ENCODE measurements around the gene ANKS1A.
"Not testable (repeated sequence)": the region's sequence is repeated elsewhere in the genome, so short reads cannot be mapped to it uniquely, and the experiment has no call there.

The ANKS1A gene

GRCh38 chr6:35001349-35001748 lies 112.3 kb downstream of the ANKS1A start:
- DNase-seq = not testable (repeated sequence)

GRCh38 chr6:35003886-35004530 lies 115.0 kb downstream of the ANKS1A start:
- not testable (repeated sequence) for DNase-seq

- no peak for DNase-seq
These were observed 118.0 kb downstream of the ANKS1A start for GRCh38 chr6:35007016-35007415.

GRCh38 chr6:35008858-35009257 lies 119.8 kb downstream of the ANKS1A start:
- no peak for DNase-seq

GRCh38 chr6:35011096-35012041 lies 122.3 kb downstream of the ANKS1A start:
- DNase-seq = no peak

GRCh38 chr6:35013701-35014100 lies 124.6 kb downstream of the ANKS1A start:
- no peak for DNase-seq

GRCh38 chr6:35014341-35014740 lies 125.3 kb downstream of the ANKS1A start:
- no peak for DNase-seq

GRCh38 chr6:35014786-35015185 lies 125.7 kb downstream of the ANKS1A start:
- DNase-seq = no peak

GRCh38 chr6:35015476-35015875 lies 126.4 kb downstream of the ANKS1A start:
- no peak for DNase-seq

GRCh38 chr6:35015996-35016395 lies 126.9 kb downstream of the ANKS1A start:
- DNase-seq = no peak

GRCh38 chr6:35016502-35017321 lies 127.7 kb downstream of the ANKS1A start:
- no peak for DNase-seq

GRCh38 chr6:35017411-35018181 lies 128.5 kb downstream of the ANKS1A start:
- no peak for DNase-seq

GRCh38 chr6:35018182-35018519 lies 129.1 kb downstream of the ANKS1A start:
- DNase-seq = no peak

GRCh38 chr6:35018746-35019145 lies 129.7 kb downstream of the ANKS1A start:
- no peak for DNase-seq

GRCh38 chr6:35019171-35019570 lies 130.1 kb downstream of the ANKS1A start:
- no peak for DNase-seq

- no peak for DNase-seq
These were observed 130.8 kb downstream of the ANKS1A start for GRCh38 chr6:35019831-35020230.

- no peak for DNase-seq
These were observed 131.9 kb downstream of the ANKS1A start for GRCh38 chr6:35021004-35021403.

GRCh38 chr6:35023091-35024000 lies 134.3 kb downstream of the ANKS1A start:
- DNase-seq = no peak

- no peak for DNase-seq
These were observed 135.5 kb downstream of the ANKS1A start for GRCh38 chr6:35024551-35025054.

- no peak for DNase-seq
These were observed 136.5 kb downstream of the ANKS1A start for GRCh38 chr6:35025232-35026188.
